GM12892 (cell line): ENCODE results near the gene APOL2.

Source experiments
- POLR2A ChIP-seq: IDR thresholded peaks from 2 replicates; pipeline ENCODE4 v1.6.1; 2011; ENCODE audit warnings: low read depth, low read length, control low read depth
- POLR2AphosphoS5 ChIP-seq: IDR thresholded peaks from 2 replicates; pipeline ENCODE4 v1.6.1; 2011; ENCODE audit warnings: low read depth, low read length, control low read depth
- TAF1 ChIP-seq: IDR thresholded peaks from 2 replicates; pipeline ENCODE4 v1.6.1; 2011; ENCODE audit warnings: low read depth, mild to moderate bottlenecking, control low read depth, low read length, borderline replicate concordance

DNA sequence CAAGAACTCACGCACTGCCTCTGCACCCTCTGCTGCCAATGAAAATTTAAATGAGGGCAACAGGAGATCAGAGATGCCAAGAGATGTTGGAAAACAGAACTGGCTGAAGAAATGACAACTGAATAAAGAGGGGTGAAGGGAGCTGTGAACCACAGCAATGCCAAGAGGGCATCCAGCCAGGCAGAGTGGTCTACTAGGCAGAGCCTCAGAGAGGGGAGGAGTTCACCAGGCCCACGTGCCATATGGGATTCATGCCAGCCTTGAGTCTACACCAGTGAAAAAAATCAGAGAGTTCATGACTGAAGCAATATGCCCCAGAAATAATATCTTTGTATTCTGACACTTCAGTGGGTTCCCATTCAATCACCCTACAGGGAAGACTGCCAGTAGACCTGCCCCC is 4.4 kb downstream of the APOL2 start:
- TF ChIP-seq POLR2AphosphoS5 (no peak), POLR2A (no peak), TAF1 (no peak)
